Hepatocyte (in vitro differentiated cells): ENCODE measurements around the gene PPP4R3B.

Experiments
- CTCF ChIP-seq: fragments of 200-600 bp; sonication (generic); IDR thresholded peaks from 2 replicates; pipeline ENCODE4 v1.5.1; 2016; ENCODE audit warnings: antibody characterized with exemption, mild to moderate bottlenecking; ENCODE audit not compliant: poor library complexity
- EZH2phosphoT487 ChIP-seq: fragments of 200-600 bp; sonication (generic); IDR thresholded peaks from one replicate; pipeline ENCODE4 v1.6.1; 2018; ENCODE audit warnings: antibody characterized with exemption, mild to moderate bottlenecking, low read depth, moderate library complexity; ENCODE audit not compliant: unreplicated experiment, severe bottlenecking

GRCh38 chr2:55511508-55512124 lies 105.8 kb downstream of the PPP4R3B start:
- TF ChIP-seq CTCF: peak; percentile 48
- TF ChIP-seq EZH2phosphoT487: no peak
